ENCODE results near the gene MOXD1. TPM values are rescaled to one million over a fixed set of nuclear protein-coding genes. Genes with fewer than 3 reads are reported as not detected.
A peak's percentile ranks its signal among the peaks of the same experiment; 100 is the strongest.

MOXD1 gene
- total RNA-seq, 1 donor, result under 0.01 TPM

DNA sequence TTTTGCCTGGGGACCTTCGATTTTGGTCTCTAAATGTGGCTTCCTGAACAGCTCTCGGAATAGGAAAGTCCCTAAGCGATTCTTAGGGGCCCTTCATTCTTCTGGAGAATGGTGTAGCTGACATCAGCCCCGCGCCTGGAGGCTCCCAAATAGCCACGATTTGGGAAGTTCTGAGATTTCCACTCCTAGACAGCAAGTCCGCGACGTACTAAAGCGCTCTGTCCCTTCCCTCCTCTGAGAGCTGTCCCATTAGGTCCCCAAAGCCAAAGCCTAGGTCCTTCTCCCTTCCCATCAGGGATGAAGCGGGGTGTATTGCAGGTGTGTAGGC, 756 bp downstream of the MOXD1 start:
- no peak for DNase-seq (ENCODE audit: low read depth in 2 of 3, low spot score in 2 of 3)

DNA sequence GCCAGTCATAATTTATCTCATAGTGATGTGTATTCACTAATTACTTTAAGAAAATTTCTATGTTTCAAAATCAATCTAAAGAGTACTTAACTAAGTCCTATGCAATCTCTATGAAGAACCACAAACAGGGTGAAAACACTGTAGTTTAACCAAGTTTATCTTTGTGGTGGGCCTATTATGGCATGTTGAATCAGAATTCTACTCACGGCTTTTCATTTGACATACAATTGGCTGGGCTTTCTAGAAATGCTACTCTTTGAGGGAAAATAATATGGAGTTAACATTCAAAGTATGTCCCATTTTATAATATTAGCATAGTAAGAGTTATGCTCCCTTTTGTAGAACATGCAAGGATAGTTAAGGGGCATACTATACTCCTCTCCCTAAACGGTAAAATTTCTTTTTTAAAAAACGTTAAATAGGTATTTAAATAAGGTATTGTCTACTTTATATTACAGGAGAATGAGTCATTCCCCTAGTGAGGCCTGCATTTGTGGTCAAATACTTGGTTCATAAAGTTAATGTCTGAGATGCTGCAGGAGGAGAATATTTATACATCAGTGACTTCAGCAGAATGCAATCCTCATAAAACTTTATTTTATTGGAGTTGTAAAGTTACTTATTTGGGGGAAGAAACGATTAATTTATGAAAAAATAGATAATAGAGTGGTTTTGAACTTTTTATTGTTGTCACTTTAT, 1.8 kb downstream of the MOXD1 start:
- no peak for DNase-seq (ENCODE audit: low read depth in 2 of 3, low spot score in 2 of 3)

DNA sequence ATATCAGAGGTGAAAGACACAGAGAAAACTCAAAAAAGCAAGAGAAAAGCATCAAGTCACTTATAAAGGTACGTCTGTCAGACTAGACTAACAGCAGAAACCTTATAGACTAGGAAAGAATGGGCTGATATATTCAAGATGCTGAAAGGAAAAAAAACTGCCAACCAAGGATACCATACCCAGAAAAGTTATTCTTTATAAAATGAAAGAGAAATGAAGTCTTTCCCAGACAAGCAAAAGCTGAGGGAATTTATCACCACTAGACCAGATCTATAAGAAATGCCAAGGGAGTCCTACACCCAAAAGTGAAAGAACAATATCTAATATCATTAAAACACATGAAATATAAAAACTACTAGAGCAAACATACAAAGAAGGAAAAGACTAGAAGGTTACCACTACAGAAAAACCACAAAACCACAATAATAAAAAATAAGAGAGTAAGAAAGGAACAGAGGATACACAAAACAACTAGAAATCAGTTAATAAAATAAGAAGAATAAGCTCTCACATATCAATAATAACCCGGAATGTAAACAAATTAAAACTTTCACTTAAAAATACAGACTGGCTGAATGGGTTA, 6.2 kb downstream of the MOXD1 start:
- DNase-seq (ENCODE audit: low read depth in 2 of 3, low spot score in 2 of 3), result no peak

DNA sequence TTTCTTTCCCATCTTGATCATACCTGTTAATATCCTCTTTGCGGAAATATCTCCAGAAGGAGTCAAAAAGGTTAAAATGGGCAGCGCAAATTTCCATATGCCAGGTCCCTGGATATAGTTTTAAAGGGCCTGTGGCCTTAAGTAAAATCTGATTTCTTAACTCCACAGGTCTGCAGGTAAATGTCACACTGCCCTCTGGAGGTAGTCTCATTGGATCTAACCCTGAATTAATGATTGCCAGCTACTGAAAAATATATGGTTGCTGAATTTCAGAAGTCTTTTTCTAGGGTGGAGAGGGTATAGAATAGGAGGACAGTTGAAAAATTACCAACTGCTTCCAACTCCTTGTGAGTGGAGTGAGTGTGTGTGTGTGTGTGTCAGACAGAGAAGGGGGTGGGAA, 8.5 kb downstream of the MOXD1 start:
- DNase-seq (ENCODE audit: low read depth in 2 of 3, low spot score in 2 of 3), result no peak

DNA sequence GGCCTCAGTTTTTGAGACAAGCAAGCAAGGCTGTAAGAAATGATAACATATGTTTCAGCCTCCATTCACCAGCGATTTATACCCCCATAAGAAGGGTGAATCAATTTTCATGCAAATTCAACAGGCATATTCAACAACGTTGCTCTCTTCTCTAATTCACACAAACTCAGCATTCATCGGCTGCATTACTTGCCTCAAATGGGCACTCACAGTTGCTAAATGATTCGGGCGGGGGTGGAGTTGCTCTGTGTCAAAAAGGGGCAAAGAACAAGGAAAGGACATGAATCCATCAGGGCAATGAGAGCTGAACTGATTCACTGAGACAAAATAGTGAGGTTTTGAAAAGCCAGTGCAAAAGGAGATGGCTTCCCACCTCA, 9.0 kb downstream of the MOXD1 start:
- no peak for DNase-seq (ENCODE audit: low read depth in 2 of 3, low spot score in 2 of 3)

DNA sequence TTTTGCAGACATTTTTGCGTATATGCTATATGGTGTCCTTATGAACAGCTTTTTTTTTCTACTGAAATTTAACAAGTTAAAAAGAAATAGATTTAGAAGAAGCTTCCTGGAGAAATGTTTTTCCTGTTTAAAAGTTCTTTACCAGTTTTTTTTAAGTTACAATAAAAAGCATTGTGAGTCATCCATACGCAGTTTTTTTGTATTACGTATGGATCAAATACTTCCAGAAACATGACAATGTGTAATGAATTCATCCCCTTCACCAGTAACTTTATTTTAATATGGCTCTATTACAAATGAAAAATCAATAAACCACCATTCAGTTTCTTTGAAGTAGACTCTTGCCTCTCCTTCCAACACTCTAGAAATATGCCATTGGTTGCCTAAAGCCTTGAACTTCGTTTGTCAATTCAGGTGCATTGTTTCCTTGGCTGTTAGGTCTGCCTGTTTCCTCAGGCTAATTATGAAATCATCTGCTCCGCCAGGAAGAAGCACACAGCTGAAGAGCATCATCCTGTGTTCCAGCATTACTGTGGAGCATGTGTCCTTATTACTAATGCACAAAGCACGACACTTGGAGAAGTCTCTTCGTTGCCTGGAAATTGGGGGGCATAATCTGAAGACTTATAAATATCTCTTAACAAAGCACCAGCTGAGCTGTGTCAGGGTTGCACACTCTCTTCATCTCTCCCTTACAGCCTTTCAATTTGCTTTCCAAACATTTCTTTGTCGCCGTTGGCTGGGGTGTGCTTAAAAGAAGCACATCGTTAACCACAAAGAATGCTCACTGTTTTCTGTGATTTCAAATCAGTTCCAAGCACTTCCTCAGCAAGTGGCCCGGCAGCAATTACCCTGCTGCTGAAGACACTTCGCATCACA, 9.6 kb downstream of the MOXD1 start:
- DNase-seq (ENCODE audit: low read depth in 2 of 3, low spot score in 2 of 3), result no peak

DNA sequence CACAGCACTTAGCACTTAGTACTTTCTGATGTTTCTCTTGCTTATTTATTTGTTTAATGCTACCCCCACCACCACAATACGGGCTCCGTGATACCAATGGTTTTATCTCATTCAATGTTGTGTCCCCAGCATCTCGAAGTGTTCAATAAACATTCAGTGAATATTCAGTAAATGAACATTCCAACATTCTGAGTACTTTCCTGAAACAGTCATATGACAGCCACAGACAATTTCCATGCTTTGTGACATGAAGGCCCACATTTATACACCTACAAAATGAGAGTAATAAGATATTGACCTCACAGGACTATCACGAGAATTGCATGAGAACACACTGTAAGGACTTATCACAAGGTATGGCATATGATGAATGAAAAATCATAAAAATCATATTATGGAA, 10.8 kb downstream of the MOXD1 start:
- DNase-seq (ENCODE audit: low read depth in 2 of 3, low spot score in 2 of 3), result no peak

DNA sequence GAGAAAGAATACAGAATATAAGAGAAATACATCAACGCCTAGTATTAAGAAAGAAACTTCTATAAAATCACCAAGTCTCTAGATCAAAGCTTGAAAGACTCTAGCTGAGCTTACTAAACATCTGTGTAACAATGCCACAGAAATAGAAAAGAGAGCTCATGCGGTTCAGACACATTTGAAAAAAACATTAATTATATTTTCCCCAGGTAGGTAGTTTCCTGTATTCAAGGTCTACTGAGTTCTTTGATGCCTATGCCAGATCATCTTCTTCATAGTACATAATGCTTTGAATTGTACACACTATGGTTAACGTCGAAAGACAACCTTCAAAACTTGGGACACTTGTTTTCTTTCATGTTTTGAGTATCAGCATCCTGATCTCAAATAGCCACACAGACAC, 11.3 kb downstream of the MOXD1 start:
- no peak for DNase-seq (ENCODE audit: low read depth in 2 of 3, low spot score in 2 of 3)

DNA sequence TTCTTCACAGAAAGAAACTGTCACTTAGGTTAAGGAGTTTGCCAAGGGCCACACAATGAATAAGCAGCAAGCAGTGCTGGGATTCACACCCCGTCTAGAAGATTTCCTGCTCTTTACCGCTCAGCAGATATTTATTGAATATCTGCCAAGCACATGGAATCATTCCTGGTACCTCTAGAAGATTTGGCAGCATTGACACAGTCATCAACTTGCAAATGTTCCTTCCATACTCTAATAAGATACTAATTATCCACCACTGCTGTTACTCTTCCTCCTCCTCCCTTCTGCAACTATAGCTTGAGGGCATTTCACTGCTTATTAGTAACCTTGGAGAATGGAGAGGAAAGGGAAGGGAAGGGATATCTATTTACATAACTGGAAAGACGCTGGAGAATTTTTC, 13.0 kb downstream of the MOXD1 start:
- no peak for DNase-seq (ENCODE audit: low read depth in 2 of 3, low spot score in 2 of 3)

DNA sequence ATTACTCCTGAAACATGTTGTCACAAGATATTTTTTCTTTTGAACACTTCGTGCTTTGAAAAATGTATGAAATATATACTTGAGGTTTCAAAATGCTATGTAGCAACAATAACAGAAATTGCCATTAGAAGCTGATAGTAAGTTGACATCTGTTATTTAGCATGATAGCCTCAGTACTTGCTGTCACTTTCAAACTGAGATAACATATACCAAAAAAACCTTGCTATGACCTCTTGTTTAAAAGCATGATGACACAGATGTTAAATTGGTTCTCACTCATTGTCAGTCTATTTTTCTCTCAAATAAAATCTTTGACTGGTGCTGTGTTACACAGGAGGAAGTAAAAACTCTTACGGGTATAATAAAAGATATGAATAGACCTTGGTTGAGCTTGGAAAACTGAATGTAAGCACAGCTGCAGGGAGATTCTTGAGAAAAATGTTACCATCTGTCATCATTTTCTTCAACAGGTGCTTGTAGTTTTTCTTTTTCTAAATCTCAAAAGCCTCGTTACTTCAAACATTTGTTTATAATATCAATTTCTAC, 18.6 kb downstream of the MOXD1 start:
- no peak for DNase-seq (ENCODE audit: low read depth in 2 of 3, low spot score in 2 of 3)

DNA sequence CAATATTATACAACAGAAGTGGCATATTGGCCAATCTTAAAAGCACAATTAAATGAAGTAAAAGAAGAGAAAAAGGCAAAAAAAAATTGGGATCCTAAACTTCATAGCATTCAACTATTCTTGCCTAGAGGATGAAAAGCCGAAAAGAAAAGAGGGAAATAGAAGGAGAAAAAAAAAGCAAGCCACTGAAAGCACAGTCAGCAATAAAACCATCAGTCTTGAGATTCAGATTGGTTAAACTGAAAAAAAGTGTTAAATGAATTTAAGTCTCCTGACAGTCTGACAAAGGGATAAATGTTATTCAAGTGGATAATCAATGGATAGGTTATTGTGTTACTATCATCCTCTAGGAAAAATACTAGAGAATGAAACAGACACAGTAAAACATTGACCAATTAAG, 19.9 kb downstream of the MOXD1 start:
- no peak for DNase-seq (ENCODE audit: low read depth in 2 of 3, low spot score in 2 of 3)

DNA sequence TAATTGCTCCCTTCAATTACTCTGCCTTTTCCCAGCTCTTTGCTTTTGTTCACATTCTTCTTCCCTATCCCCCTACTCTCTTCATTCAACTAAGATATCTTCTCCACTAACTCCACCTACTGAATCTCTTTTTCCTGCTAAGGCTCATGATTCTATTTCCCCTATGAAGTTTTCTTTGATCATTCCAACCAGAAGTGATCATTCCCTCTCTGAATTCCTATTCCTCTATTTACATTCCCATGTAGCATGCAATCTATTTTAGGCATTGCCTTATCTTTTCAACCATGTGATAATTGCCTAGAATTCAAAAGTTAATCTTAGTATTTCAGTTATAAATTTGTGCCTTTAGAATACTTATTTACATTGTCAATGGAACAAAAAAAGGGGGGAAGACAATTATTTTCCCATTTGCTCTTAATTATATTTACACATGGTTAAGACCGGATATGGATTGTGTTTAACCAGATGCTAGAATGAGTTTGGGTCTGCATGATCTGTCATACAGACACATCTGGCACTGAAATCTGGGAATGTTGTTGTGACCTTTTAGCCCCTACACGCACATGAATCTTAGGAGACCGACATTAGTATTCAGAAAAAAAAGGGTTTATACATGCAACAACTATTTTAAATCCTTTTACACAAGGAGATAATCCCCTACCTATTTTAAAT, 20.8 kb downstream of the MOXD1 start:
- no peak for DNase-seq (ENCODE audit: low read depth in 2 of 3, low spot score in 2 of 3)

DNA sequence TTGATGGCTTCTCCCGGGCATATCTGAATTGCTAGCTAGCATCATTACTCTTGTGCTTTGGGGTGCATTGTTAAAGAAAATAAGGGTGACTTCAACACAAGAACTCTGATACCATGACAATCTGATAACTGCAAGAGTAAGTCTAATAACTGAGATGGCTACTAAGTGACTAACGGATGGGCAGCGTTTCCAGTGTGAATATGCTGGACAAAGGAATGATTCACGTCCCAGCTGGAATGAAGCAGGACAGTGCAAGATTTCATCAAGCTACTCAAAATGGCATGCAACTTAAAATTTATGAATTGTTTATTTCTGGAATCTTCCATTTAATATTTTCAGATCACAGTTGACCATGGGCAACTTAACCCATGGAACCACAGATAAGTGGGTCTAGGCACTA, 31.7 kb downstream of the MOXD1 start:
- DNase-seq (ENCODE audit: low read depth in 2 of 3, low spot score in 2 of 3), result no peak

DNA sequence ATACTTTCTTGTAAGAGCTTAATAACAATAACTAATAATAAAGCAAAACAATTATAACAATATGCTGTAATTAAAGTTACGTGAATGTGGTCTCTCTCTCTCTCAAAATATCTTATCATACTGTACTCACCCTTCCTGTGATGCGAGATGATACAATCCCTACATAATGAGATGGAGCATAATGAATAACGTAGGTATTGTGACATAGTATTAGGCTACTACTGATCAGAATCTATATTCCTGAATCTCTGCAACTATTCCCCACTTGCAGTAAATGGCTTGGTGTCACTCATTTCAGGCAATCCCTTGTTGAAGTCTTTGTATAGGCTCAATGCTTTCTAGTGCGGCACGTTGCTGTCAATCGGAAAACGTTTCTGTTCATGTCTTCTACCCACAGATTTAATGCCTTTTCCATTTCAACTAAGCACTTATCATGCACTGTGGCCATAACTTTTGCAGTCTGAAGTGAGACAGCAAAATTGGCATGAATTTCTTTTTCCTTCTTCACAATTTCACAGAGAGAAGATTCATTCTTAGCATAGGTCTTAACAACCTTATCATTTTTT, 32.3 kb downstream of the MOXD1 start:
- no peak for DNase-seq (ENCODE audit: low read depth in 2 of 3, low spot score in 2 of 3)

DNA sequence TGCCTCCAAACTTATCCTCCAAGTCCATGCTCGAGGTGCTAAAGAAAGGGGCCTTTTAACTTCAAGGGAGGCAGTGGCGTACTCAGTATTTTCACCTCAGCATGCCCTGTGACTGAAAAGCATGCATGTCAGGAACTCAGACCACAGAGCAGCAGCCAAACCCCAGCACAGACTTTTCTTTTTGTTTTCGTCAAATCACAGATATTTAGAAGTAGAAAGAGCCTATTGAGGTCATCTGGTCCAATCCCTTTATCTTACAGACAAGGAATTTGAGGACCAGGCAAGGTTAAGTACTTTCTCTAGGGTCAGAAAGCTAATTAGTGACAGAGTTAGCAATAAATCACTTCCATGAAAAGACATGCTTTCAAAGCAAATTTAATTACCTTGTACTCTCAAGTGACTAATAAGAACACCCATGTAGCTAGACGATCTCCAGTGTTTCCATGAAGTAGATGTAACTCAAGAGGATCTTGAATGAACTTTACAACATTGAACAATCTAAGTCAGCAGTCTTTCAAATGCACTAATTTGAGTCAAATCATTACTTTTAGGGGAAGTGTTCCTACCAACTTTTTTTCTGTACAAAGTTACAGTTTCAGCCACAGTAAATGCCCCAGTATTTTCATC, 35.9 kb downstream of the MOXD1 start:
- DNase-seq (ENCODE audit: low read depth in 2 of 3, low spot score in 2 of 3), result no peak

DNA sequence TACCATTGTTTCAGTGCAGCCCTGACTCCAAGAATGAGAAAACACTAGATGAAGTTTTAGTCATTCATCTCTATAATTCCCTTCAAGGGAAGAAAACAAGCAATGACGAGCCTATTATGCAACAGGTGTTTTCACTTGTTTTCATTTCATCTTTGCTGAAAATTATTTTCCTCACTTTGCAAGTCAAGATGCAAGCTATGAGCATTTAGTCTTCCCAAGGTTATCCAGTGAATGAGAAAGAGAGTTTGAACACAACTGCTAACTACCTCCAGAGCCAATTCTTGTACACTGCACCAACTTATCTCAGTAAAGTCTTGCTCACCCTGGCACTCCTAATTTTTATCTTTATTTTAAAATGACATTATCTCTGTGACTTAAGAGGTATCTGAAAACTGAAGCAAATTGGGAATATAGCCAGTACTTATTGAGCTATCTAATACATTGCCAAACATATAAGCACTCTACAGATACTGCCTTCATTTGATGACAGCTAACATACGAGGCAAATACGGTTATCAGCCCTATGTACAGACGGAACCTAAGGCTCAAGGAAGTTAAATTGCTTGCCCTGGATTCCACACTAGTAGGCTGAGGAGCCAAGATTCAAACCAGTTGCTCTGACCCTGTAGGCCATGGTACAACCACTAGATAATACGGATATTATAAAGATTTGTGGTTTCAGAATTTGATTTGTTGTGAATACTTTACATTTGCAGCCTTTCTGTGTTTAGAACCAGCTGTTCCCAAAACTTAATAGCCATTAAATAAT, 36.8 kb downstream of the MOXD1 start:
- no peak for DNase-seq (ENCODE audit: low read depth in 2 of 3, low spot score in 2 of 3)

DNA sequence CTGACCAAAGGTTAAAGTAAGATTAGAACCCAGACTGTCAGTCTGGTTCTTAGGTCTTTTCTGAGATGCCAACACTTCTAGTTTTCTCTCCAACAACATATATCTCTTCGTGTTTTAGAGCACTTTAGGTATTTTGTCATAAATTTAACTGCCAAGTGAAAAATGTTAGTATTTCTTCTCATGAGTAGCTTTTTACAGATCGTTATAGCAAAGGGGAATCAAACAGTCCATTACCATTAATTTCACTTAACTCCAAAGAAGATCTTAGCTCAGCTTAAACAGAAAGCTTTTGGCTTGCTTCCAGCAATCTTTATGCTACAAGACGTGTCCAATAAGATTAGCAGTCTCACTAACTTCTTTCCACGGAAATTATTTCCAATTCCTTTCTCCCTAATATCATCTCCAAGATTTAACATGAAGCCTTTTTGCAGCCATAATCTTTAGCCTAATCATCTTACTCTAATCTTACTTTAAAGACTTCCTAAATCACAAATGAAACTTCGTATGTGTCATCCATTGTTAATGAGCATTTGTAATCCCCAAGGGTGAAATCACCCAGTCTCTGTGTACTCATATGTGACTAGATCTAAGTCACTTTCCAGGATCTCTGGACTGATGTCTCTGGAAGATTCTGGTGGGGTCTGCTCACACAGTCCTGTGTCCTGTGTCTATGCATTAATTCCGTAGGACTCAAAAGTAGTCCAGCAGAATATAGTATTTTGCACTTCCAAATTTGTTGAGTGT, 38.7 kb downstream of the MOXD1 start:
- no peak for DNase-seq (ENCODE audit: low read depth in 2 of 3, low spot score in 2 of 3)

DNA sequence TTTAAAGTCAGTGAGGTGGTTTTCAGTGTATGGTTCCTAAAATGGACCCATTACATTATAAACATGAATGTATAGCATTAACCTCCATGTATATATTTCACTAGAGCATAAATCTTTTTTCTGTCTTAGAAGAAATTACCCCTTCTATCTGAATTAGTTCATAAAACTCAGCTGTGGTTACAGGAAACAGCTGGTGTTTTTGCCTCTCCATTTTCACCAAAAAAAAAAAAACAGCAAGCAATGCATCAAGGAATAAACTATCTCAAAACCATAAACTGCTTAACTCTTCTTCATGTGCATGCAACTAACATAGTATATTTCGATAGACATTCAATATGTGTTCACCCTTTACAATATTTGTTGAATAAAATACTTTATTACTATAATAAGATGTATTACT, 40.2 kb downstream of the MOXD1 start:
- DNase-seq (ENCODE audit: low read depth in 2 of 3, low spot score in 2 of 3), result peak in 1 of 3 donors; percentile 41

DNA sequence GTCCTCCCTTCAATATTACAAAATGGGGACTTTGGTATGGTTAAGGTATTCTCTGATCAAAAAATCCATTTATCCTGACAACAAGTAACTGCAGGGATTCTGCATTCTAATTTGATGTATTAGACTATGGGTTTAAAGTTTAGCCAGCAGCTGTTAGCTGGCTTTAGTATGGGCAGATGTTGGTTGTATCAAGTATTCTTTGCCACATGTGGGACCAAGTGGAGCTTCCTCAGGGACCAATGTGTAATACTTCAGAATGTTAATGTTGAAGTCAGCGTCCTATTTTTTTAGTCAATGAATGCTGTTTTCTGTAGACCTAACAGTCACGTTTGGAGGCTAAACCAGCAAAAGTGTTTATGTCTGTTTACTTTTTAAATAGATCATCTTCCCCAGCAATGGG, 41.4 kb downstream of the MOXD1 start:
- no peak for DNase-seq (ENCODE audit: low read depth in 2 of 3, low spot score in 2 of 3)
